Smooth muscle cell (in vitro differentiated cells): ENCODE results near the gene C3orf52. TPM values are rescaled to one million over a fixed set of nuclear protein-coding genes. Genes with fewer than 3 reads are reported as not detected.
A peak's percentile ranks its signal among the peaks of the same experiment; 100 is the strongest.

ENCODE experiments used
- DNase-seq: peaks from one replicate; lab custom pipeline; 2025; ENCODE audit not compliant: unreplicated experiment; lab: John Stamatoyannopoulos, UW
- H2AFZ ChIP-seq: fragments of 200-600 bp; sonication (generic); 2 replicates; pipeline ENCODE4 v1.6.0; 2016; ENCODE audit warnings: antibody characterized with exemption, low read depth, mild to moderate bottlenecking
- H3F3A ChIP-seq: fragments of 200-600 bp; sonication (generic); 2 replicates; pipeline ENCODE4 v1.6.0; 2017; ENCODE audit warnings: antibody characterized with exemption, low read depth
- H3K27ac ChIP-seq: fragments of 200-600 bp; sonication (generic); 2 replicates; pipeline ENCODE4 v1.5.1; 2016; ENCODE audit warnings: low read depth, mild to moderate bottlenecking
- H3K27me3 ChIP-seq: fragments of 200-600 bp; sonication (generic); 2 replicates; pipeline ENCODE4 v1.6.1; 2016; ENCODE audit warnings: low read depth, mild to moderate bottlenecking
- H3K36me3 ChIP-seq: fragments of 200-600 bp; sonication (generic); 2 replicates; pipeline ENCODE4 v1.5.1; 2016; ENCODE audit warnings: low read depth
- H3K4me1 ChIP-seq: fragments of 200-600 bp; sonication (generic); 2 replicates; pipeline ENCODE4 v1.5.1; 2016; ENCODE audit warnings: low read depth
- H3K4me2 ChIP-seq: fragments of 200-600 bp; sonication (generic); 2 replicates; pipeline ENCODE4 v1.6.0; 2016; ENCODE audit warnings: mild to moderate bottlenecking
- H3K4me3 ChIP-seq: fragments of 200-600 bp; sonication (generic); 2 replicates; pipeline ENCODE4 v1.5.1; 2016; ENCODE audit warnings: mild to moderate bottlenecking
- H3K79me2 ChIP-seq: fragments of 200-600 bp; sonication (generic); 2 replicates; pipeline ENCODE4 v1.6.0; 2016; ENCODE audit warnings: low read depth, mild to moderate bottlenecking
- H3K9ac ChIP-seq: fragments of 200-600 bp; sonication (generic); 2 replicates; pipeline ENCODE4 v1.6.0; 2016; ENCODE audit warnings: low read depth
- H3K9me3 ChIP-seq: fragments of 200-600 bp; sonication (generic); replicated peaks from 2 replicates; pipeline ENCODE4 v1.5.1; 2016; ENCODE audit warnings: low read depth
- H4K20me1 ChIP-seq: fragments of 200-600 bp; sonication (generic); 2 replicates; pipeline ENCODE4 v1.6.0; 2016; ENCODE audit warnings: low read depth
- CTCF ChIP-seq: fragments of 200-600 bp; sonication (generic); IDR thresholded peaks from 2 replicates; pipeline ENCODE4 v1.5.1; 2017; ENCODE audit warnings: borderline replicate concordance, mild to moderate bottlenecking, antibody characterized with exemption; ENCODE audit not compliant: insufficient read depth, poor library complexity, severe bottlenecking
- WGBS: methylation state at CpG from one replicate; pipeline ENCODE4 v1.1.7; 2016; ENCODE audit warnings: low lambda C conversion rate; 5-methylcytosine and 5-hydroxymethylcytosine counted together
- polyA plus RNA-seq: library from polyadenylated mRNA; unstranded; fragments of >200 nt; fragmentation: Nextera tagmentation; extraction: Ambion mirVana; gene quantifications from 2 replicates; pipeline ENCODE4 v1.2.1, GENCODE V29; 2016
- total RNA-seq: library from RNA; depleted of rRNA; stranded (reverse); fragments of >200 nt; gene quantifications from 2 replicates; pipeline ENCODE4 v1.2.3, GENCODE V29; 2014

Gene C3orf52
- total and polyA plus RNA-seq, 2 experiments from 2014 or later = 4.0 to 10.2 TPM

- Histone ChIP-seq H3K27ac (peak overlapping the region; percentile 33), H3K4me1 (peaks cover 19% of the 10 kb centered on the region), H3K36me3 (no peaks in the 10 kb centered on the region), H3F3A (no peaks in the 10 kb centered on the region), H3K79me2 (peaks cover 19% of the 10 kb centered on the region), H3K9ac (no peak overlapping the region), H4K20me1 (no peaks in the 10 kb centered on the region), H3K9me3 (no peaks in the 10 kb centered on the region), H3K4me2 (peak overlapping the region; percentile 23), H3K4me3 (no peak overlapping the region), H3K27me3 (peaks cover 4% of the 10 kb centered on the region), H2AFZ (no peak overlapping the region)
- no peak for DNase-seq
- no peak for TF ChIP-seq CTCF
- 77% methylated on average over 9 of the region's 9 CpGs for WGBS
Measured at GRCh38 chr3:112089956-112090886, 4.0 kb downstream of the C3orf52 start.

- Histone ChIP-seq H3K27me3 (peaks cover 4% of the 10 kb centered on the region), H3K4me3 (no peak overlapping the region), H4K20me1 (no peaks in the 10 kb centered on the region), H3F3A (no peaks in the 10 kb centered on the region), H2AFZ (no peak overlapping the region), H3K4me1 (peaks cover 19% of the 10 kb centered on the region), H3K27ac (peak overlapping the region; percentile 33), H3K9me3 (no peaks in the 10 kb centered on the region), H3K9ac (no peak overlapping the region), H3K36me3 (no peaks in the 10 kb centered on the region), H3K79me2 (peaks cover 19% of the 10 kb centered on the region), H3K4me2 (peak overlapping the region; percentile 23)
- DNase-seq = no peak
- no peak for TF ChIP-seq CTCF
- WGBS = 47% methylated on average over 6 of the region's 6 CpGs
Measured at GRCh38 chr3:112090887-112091586, 4.8 kb downstream of the C3orf52 start.

GRCh38 chr3:112092496-112093179 is 6.4 kb downstream of the C3orf52 start:
- 25% methylated on average over 6 of the region's 6 CpGs for WGBS
- Histone ChIP-seq H3K9ac (no peak overlapping the region), H3K36me3 (no peaks in the 10 kb centered on the region), H3K9me3 (no peaks in the 10 kb centered on the region), H2AFZ (no peak overlapping the region), H3K79me2 (peaks cover 19% of the 10 kb centered on the region), H4K20me1 (no peaks in the 10 kb centered on the region), H3K4me2 (peak overlapping the region; percentile 56), H3F3A (peaks cover 10% of the 10 kb centered on the region), H3K4me1 (peaks cover 15% of the 10 kb centered on the region), H3K27ac (peak overlapping the region; percentile 33), H3K27me3 (peaks cover 4% of the 10 kb centered on the region), H3K4me3 (no peak overlapping the region)
- TF ChIP-seq CTCF = no peak
- no peak for DNase-seq
